Mesothelial cell of epicardium (in vitro differentiated cells): Measurements from ENCODE around the gene C3orf18. TPM values are rescaled to one million over a fixed set of nuclear protein-coding genes. Genes with fewer than 3 reads are reported as not detected.

ENCODE experiments used
- DNase-seq, 2 experiments: peaks; one replicate each; pipeline ENCODE4 v3.0.0; 2021; ENCODE audit warnings: low spot score in 2 of 2; ENCODE audit not compliant: unreplicated experiment in 2 of 2
- H3K27ac Mint-ChIP-seq: 2 replicates; pipeline ENCODE4 v1.8.0; 2021; ENCODE audit warnings: mixed read lengths
- H3K27me3 Mint-ChIP-seq: 2 replicates; pipeline ENCODE4 v1.8.0; 2021; ENCODE audit warnings: low read depth, mixed read lengths
- H3K36me3 Mint-ChIP-seq: 2 replicates; pipeline ENCODE4 v1.8.0; 2021; ENCODE audit warnings: mixed read lengths
- H3K4me1 Mint-ChIP-seq: 2 replicates; pipeline ENCODE4 v1.8.0; 2021; ENCODE audit warnings: mixed read lengths
- H3K4me3 Mint-ChIP-seq: 2 replicates; pipeline ENCODE4 v1.8.0; 2021; ENCODE audit warnings: mild to moderate bottlenecking, moderate library complexity, mixed read lengths
- H3K9me3 Mint-ChIP-seq: 2 replicates; pipeline ENCODE4 v1.8.0; 2021; ENCODE audit warnings: mixed read lengths
- CTCF ChIP-seq: fragments of 200-600 bp; sonication (generic); IDR thresholded peaks from one replicate; pipeline ENCODE4 v1.5.0; 2021; ENCODE audit warnings: antibody characterized with exemption; ENCODE audit not compliant: unreplicated experiment
- total RNA-seq: library from RNA; stranded (reverse); gene quantifications from 3 replicates; pipeline ENCODE4 v1.2.1, GENCODE V29; 2021

C3orf18 gene
- total RNA-seq, 1 donor from 2014 or later = 15.1 TPM

GRCh38 chr3:50524746-50525145 lies 42.8 kb downstream of the C3orf18 start:
- H3K27ac Mint-ChIP-seq = no peak overlapping the region
- DNase-seq = no peak
- no peak overlapping the region for H3K4me3 Mint-ChIP-seq
- H3K36me3 Mint-ChIP-seq = no peaks in the 10 kb centered on the region
- H3K27me3 Mint-ChIP-seq = peaks cover 52% of the 10 kb centered on the region
- peaks cover 7% of the 10 kb centered on the region for H3K4me1 Mint-ChIP-seq
- TF ChIP-seq CTCF = no peak
- H3K9me3 Mint-ChIP-seq = no peaks in the 10 kb centered on the region

GRCh38 chr3:50523279-50523811 lies 44.2 kb downstream of the C3orf18 start:
- TF ChIP-seq CTCF = no peak
- Mint-ChIP-seq H3K4me1 (peaks cover 14% of the 10 kb centered on the region), H3K36me3 (no peaks in the 10 kb centered on the region), H3K27ac (no peak overlapping the region), H3K9me3 (no peaks in the 10 kb centered on the region), H3K27me3 (peaks cover 47% of the 10 kb centered on the region), H3K4me3 (no peak overlapping the region)
- no peak for DNase-seq

GRCh38 chr3:50521572-50521971 lies 46.0 kb downstream of the C3orf18 start:
- no peak for TF ChIP-seq CTCF
- H3K27ac Mint-ChIP-seq = no peak overlapping the region
- no peaks in the 10 kb centered on the region for H3K36me3 Mint-ChIP-seq
- H3K9me3 Mint-ChIP-seq = no peaks in the 10 kb centered on the region
- no peak for DNase-seq
- H3K27me3 Mint-ChIP-seq = peaks cover 35% of the 10 kb centered on the region
- peaks cover 27% of the 10 kb centered on the region for H3K4me1 Mint-ChIP-seq
- H3K4me3 Mint-ChIP-seq = no peak overlapping the region

- Mint-ChIP-seq H3K36me3 (no peaks in the 10 kb centered on the region), H3K27ac (no peak overlapping the region), H3K4me1 (peaks cover 35% of the 10 kb centered on the region), H3K4me3 (no peak overlapping the region), H3K27me3 (peaks cover 35% of the 10 kb centered on the region), H3K9me3 (no peaks in the 10 kb centered on the region)
- no peak for DNase-seq
- TF ChIP-seq CTCF = no peak
Measured at GRCh38 chr3:50520849-50521248, 46.7 kb downstream of the C3orf18 start.

GRCh38 chr3:50519471-50520089 lies 48.0 kb downstream of the C3orf18 start:
- H3K9me3 Mint-ChIP-seq = no peaks in the 10 kb centered on the region
- DNase-seq = peak; percentile 59 to 83
- peaks cover 32% of the 10 kb centered on the region for H3K27me3 Mint-ChIP-seq
- H3K27ac Mint-ChIP-seq = no peak overlapping the region
- TF ChIP-seq CTCF = peak; percentile 93
- peaks cover 47% of the 10 kb centered on the region for H3K4me1 Mint-ChIP-seq
- no peaks in the 10 kb centered on the region for H3K36me3 Mint-ChIP-seq
- no peak overlapping the region for H3K4me3 Mint-ChIP-seq
